Measurements from ENCODE around the gene DENND11.

DNA sequence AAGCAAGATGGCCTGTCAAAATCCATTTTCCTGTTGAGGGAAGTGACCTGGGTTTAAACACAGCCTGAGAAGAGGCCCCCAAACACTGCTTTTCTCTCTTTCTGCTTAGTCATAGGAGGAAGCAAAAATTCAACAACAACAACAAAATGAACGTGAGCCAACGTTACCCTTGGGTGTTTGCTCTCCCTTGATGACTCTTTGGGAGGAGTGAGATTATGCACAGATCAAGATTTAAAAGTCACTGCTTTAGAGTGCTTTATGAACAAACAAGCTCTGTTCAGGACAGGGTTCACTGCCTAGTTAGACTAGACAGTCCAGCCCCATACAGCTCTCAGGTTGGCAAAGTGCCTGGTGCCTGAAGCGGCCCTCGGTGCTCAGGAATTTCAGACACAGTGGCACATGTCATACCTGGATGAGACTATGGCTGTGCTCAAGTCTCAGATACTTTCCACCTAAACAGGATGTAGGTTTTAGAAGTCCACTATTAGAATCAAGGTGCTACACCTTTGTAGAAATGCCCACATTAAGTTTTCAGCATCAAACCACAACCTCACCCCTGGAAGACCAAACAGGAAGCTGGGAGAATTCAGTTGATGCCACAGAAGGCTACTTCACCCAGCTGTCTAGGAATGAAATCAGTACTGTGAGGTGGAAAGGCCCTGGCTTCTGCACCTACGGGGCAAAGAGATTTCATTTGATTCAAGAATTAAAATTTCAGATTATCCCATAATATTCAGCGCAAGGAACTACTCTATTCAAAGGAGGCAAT lies 38.7 kb downstream of the DENND11 start:
- TF ChIP-seq CTCF (IDR thresholded peaks at IDR 0.05) = peak in 1 of 6 experiments; percentile 15
- peak in 1 of 2 donors; percentile 37 for TF ChIP-seq POLR2A (IDR thresholded peaks at IDR 0.05)
